ENCODE measurements around the gene KRTAP10-3. TPM values are rescaled to one million over a fixed set of nuclear protein-coding genes. Genes with fewer than 3 reads are reported as not detected.
A peak's percentile ranks its signal among the peaks of the same experiment; 100 is the strongest.

Gene KRTAP10-3
- total and polyA plus RNA-seq, 9 of the 15 experiments (the other 6 are each of a cell fraction or from before 2014, with no cell fraction given): not detected

- no peak for DNase-seq (ENCODE audit: extremely low read depth in 1 of 4, low spot score in 3 of 4)
- Histone ChIP-seq H4K20me1 (replicated peaks; ENCODE audit: control insufficient read depth, insufficient read depth, low read length) (peaks cover 18% of the 10 kb centered on the region; the same call in 1 of the 2 replicates), H3K27ac (ENCODE audit: extremely low read depth, low read depth, low read length) (no peak overlapping the region), H3K9ac (ENCODE audit: insufficient read depth in 1 of 2, low read depth in 2 of 2, low read length in 2 of 2) (no peak overlapping the region), H3K9me1 (ENCODE audit: control insufficient read depth, insufficient read depth, low read length) (no peaks in the 10 kb centered on the region), H3K79me2 (ENCODE audit: control insufficient read depth, insufficient read depth, low read length) (no peaks in the 10 kb centered on the region), H3K36me3 (ENCODE audit: control insufficient read depth, insufficient read depth, low read length) (no peaks in the 10 kb centered on the region), H3K27me3 (ENCODE audit: control insufficient read depth in 2 of 2, insufficient read depth in 2 of 2, low read length in 2 of 2) (peaks cover 44 to 71% of the 10 kb centered on the region in 2 experiments), H3K4me1 (replicated peaks in 1 of 2; ENCODE audit: control insufficient read depth in 2 of 2, insufficient read depth in 2 of 2, low read length in 2 of 2) (peaks cover 0 to 16% of the 10 kb centered on the region in 2 experiments; a peak in 2 of 5 replicates), H2AFZ (ENCODE audit: low read depth, low read length) (no peak overlapping the region), H3K4me3 (no peak overlapping the region), H3K9me3 (replicated peaks; ENCODE audit: control insufficient read depth, insufficient read depth, low read depth, low read length) (no peaks in the 10 kb centered on the region; the same call in 1 of the 2 replicates), H3K4me2 (ENCODE audit: insufficient read depth, low read length) (no peak overlapping the region)
- TF ChIP-seq L3MBTL2 (IDR thresholded peaks at IDR 0.05) (0 out of 2 replicates have a peak, but pooled peaks have one; percentile 18), POLR2B (IDR thresholded peaks at IDR 0.05; ENCODE audit: low read depth, partially characterized antibody) (no peak), BHLHE40 (IDR thresholded peaks at IDR 0.05; ENCODE audit: low read length) (peak; percentile 54)
- FAIRE-seq: no peak
- ChIA-PET CTCF (ENCODE audit: low intra/inter-chr PET ratio) (no interaction called here), POLR2A (interaction anchor here (1.0 to 1.4 kb wide), 3 partner anchors 13 to 26 kb away, joined by 3 to 4 read pairs (median 3); no protein-coding TSS in a partner anchor)
- no TSS peak for BruUV-seq (replicated peaks)
- WGBS (ENCODE audit: insufficient coverage, low coverage, missing lambda C conversion rate): under 1% methylated on average over 23 of the region's 23 CpGs
- in situ Hi-C loops (cut with MboI) (no loop called here), intact Hi-C loops (cut with micrococcal nuclease) (no loop called here)
- ATAC-seq: no peak
Measured at GRCh38 chr21:44530903-44531605, 27.5 kb downstream of the KRTAP10-3 start.

- in situ Hi-C loops (cut with MboI): no loop called here
- Histone ChIP-seq H3K27ac (ENCODE audit: extremely low read depth, low read depth, low read length) (no peak overlapping the region), H3K36me3 (ENCODE audit: control insufficient read depth, insufficient read depth, low read length) (no peaks in the 10 kb centered on the region), H3K9ac (ENCODE audit: insufficient read depth in 1 of 2, low read depth in 2 of 2, low read length in 2 of 2) (no peak overlapping the region), H3K9me1 (ENCODE audit: control insufficient read depth, insufficient read depth, low read length) (no peaks in the 10 kb centered on the region), H3K4me2 (ENCODE audit: insufficient read depth, low read length) (no peak overlapping the region), H3K4me3 (no peak overlapping the region), H3K27me3 (ENCODE audit: control insufficient read depth in 2 of 2, insufficient read depth in 2 of 2, low read length in 2 of 2) (peaks cover 44 to 78% of the 10 kb centered on the region in 2 experiments), H2AFZ (ENCODE audit: low read depth, low read length) (no peak overlapping the region), H3K9me3 (replicated peaks; ENCODE audit: control insufficient read depth, insufficient read depth, low read depth, low read length) (no peaks in the 10 kb centered on the region; the same call in 1 of the 2 replicates), H3K4me1 (replicated peaks in 1 of 2; ENCODE audit: control insufficient read depth in 2 of 2, insufficient read depth in 2 of 2, low read length in 2 of 2) (peaks cover 0 to 16% of the 10 kb centered on the region in 2 experiments; a peak in 2 of 5 replicates), H3K79me2 (ENCODE audit: control insufficient read depth, insufficient read depth, low read length) (no peaks in the 10 kb centered on the region), H4K20me1 (replicated peaks; ENCODE audit: control insufficient read depth, insufficient read depth, low read length) (peaks cover 18% of the 10 kb centered on the region; the same call in 1 of the 2 replicates)
- ChIA-PET POLR2A (interaction anchor here (0.7 to 1.0 kb wide), 2 partner anchors 12 to 60 kb away, joined by 4 read pairs; no protein-coding TSS in a partner anchor), CTCF (ENCODE audit: low intra/inter-chr PET ratio) (no interaction called here)
- ATAC-seq (no peak), FAIRE-seq (no peak), DNase-seq (ENCODE audit: extremely low read depth in 1 of 4, low spot score in 3 of 4) (no peak)
- intact Hi-C loops (cut with micrococcal nuclease): no loop called here
- BruUV-seq (replicated peaks): no TSS peak
- 0% methylated on average over 7 of the region's 7 CpGs for WGBS (ENCODE audit: insufficient coverage, low coverage, missing lambda C conversion rate)
- TF ChIP-seq THRB (CRISPR knock-in tag; conservative IDR thresholded peaks at IDR 0.05) (peak; percentile 84), HDAC1 (IDR thresholded peaks at IDR 0.05) (0 out of 4 replicates have a peak, but pooled peaks of 1 of the 2 experiments have one; percentile 26), ETV6 (IDR thresholded peaks at IDR 0.05; ENCODE audit: borderline replicate concordance in 1 of 2, low read depth in 2 of 2, low read length in 1 of 2) (no peak), ETV6 (CRISPR knock-in tag; IDR thresholded peaks at IDR 0.05; ENCODE audit: borderline replicate concordance) (no peak), USF2 (CRISPR knock-in tag; IDR thresholded peaks at IDR 0.05) (no peak), ELF4 (CRISPR knock-in tag; IDR thresholded peaks at IDR 0.05) (peak; percentile 57; the same call in 1 of the 2 replicates)
Measured at GRCh38 chr21:44530221-44530902, 28.2 kb downstream of the KRTAP10-3 start.
